HUES48 (cell line): ENCODE data around the gene RCSD1.
A peak's percentile ranks its signal among the peaks of the same experiment; 100 is the strongest.

ENCODE experiments used
- H3K27ac ChIP-seq: one replicate; pipeline ENCODE4 v1.7.0; 2013; ENCODE audit warnings: low read depth, low read length, inconsistent platforms
- H3K27me3 ChIP-seq: 2 replicates; pipeline ENCODE4 v1.6.1; 2013; ENCODE audit warnings: mild to moderate bottlenecking, low read length; ENCODE audit not compliant: control insufficient read depth, insufficient read depth
- H3K36me3 ChIP-seq: 2 replicates; pipeline ENCODE4 v1.6.1; 2013; ENCODE audit warnings: low read length; ENCODE audit not compliant: control insufficient read depth, insufficient read depth
- H3K4me1 ChIP-seq: 2 replicates; pipeline ENCODE4 v1.6.1; 2013; ENCODE audit warnings: mild to moderate bottlenecking, low read length; ENCODE audit not compliant: control insufficient read depth, insufficient read depth
- H3K4me3 ChIP-seq: 2 replicates; pipeline ENCODE4 v1.5.1; 2013; ENCODE audit warnings: mild to moderate bottlenecking, low read depth, low read length
- H3K9ac ChIP-seq: 2 replicates; pipeline ENCODE4 v1.6.1; 2013; ENCODE audit warnings: mild to moderate bottlenecking, low read depth, low read length, moderate library complexity
- H3K9me3 ChIP-seq: 2 replicates; pipeline ENCODE4 v1.6.1; 2013; ENCODE audit warnings: low read length; ENCODE audit not compliant: control insufficient read depth, insufficient read depth

The RCSD1 gene

DNA sequence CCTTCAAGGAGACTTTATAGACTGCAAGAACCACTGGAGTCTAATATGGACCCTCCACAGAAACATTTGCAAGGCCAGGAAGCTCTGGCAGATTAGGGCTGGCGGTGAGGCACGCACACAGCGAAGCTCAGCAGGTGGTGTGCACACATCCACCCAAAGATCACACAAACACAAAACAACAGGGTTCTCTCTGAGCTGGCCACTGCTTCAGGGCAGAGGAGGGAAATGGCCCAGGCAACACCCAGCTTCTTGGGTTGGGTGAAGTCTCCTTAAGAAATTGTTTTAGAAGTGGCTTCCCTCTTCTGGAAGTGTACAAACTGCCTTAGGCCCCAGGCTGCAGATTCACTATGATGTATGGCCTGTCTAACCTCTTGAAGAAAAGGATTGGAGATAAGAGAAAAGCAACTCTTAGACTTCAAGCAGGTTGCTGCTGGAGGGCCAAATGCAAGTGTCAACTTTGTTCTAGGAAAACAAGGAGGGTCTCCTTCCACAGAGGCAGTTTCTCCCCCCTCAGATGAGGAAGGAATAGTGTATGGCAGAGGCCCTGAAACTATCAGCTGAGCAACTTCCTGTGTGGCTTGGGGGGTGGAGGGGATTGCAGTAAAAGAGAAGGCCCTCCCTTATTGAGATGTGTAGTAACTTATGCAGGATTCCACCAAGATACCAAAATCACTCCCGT is 2.0 kb downstream of the RCSD1 start:
- Histone ChIP-seq H3K27ac (no peak overlapping the region), H3K9ac (no peak overlapping the region), H3K36me3 (no peaks in the 10 kb centered on the region), H3K9me3 (no peaks in the 10 kb centered on the region), H3K4me1 (peaks cover 26% of the 10 kb centered on the region), H3K27me3 (peaks cover 90% of the 10 kb centered on the region), H3K4me3 (no peak overlapping the region)

DNA sequence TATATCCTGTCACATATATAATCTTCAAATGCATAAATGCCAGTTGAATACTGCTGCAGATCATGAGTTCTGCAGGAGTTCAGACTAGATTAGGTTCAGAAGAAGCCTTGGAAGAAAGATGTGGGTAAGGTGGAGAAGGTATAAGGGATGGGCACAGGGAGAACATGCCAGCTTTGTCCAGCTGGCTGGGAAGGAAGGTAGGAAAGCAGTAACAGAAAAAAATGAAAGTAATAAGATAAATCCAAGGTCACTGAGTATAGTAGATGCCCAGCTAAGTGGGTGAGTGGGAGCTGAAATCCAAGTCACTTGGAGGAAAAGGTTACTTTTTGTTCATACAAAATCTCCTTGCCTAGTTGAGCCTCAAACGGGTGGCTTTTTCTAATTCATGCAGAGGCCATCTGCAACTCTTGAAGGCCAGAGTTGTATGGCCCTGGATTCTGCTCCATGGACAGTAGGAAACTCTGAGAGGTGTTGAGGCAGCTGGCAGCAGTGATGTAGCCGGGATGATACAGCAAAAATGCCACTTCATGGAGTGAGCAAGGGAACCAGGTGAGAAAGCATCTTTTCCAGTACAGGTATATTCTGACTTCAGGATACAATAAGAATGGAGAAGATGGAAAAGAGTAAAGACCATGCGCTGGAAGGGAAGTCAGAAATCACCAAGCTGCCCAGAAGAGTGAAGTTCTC is 3.4 kb downstream of the RCSD1 start:
- Histone ChIP-seq H3K4me3 (no peak overlapping the region), H3K9ac (no peak overlapping the region), H3K36me3 (no peaks in the 10 kb centered on the region), H3K4me1 (peaks cover 26% of the 10 kb centered on the region), H3K27me3 (peaks cover 82% of the 10 kb centered on the region), H3K27ac (no peak overlapping the region), H3K9me3 (no peaks in the 10 kb centered on the region)

GRCh38 chr1:167634435-167634834 is 4.4 kb downstream of the RCSD1 start:
- H3K27ac ChIP-seq = no peak overlapping the region
- H3K4me3 ChIP-seq = no peak overlapping the region
- H3K9me3 ChIP-seq = no peaks in the 10 kb centered on the region
- H3K4me1 ChIP-seq = peaks cover 26% of the 10 kb centered on the region
- no peaks in the 10 kb centered on the region for H3K36me3 ChIP-seq
- H3K27me3 ChIP-seq = peaks cover 72% of the 10 kb centered on the region
- no peak overlapping the region for H3K9ac ChIP-seq

GRCh38 chr1:167635156-167635648 is 5.2 kb downstream of the RCSD1 start:
- Histone ChIP-seq H3K4me1 (peaks cover 26% of the 10 kb centered on the region), H3K9ac (no peak overlapping the region), H3K4me3 (peak overlapping the region; percentile 42), H3K27me3 (peaks cover 64% of the 10 kb centered on the region), H3K9me3 (no peaks in the 10 kb centered on the region), H3K36me3 (no peaks in the 10 kb centered on the region), H3K27ac (no peak overlapping the region)

DNA sequence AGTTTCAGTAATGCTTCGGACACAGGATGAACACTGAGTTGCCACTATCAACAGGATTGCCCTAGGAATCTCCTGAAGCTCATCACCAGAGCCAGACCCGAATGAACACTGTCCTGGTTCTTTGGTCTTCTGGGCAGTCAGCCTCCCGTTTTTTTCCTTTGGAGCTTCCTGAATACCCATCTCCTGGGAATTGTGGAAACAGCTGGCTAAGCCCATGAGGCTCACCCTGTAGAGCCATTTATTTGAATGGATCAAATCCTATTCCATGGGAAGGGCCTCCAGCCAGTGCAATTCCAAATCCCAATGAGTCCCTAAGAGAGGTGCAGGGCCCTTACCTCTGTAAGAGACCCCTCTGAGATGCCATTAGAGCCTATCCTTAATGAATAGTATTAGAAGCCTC is 5.9 kb downstream of the RCSD1 start:
- no peak overlapping the region for H3K4me3 ChIP-seq
- H3K9ac ChIP-seq = no peak overlapping the region
- H3K4me1 ChIP-seq = peaks cover 20% of the 10 kb centered on the region
- no peaks in the 10 kb centered on the region for H3K36me3 ChIP-seq
- no peak overlapping the region for H3K27ac ChIP-seq
- H3K9me3 ChIP-seq = no peaks in the 10 kb centered on the region
- peaks cover 57% of the 10 kb centered on the region for H3K27me3 ChIP-seq

GRCh38 chr1:167638064-167638463 is 8.0 kb downstream of the RCSD1 start:
- H3K9ac ChIP-seq = no peak overlapping the region
- H3K4me3 ChIP-seq = no peak overlapping the region
- H3K27me3 ChIP-seq = peaks cover 36% of the 10 kb centered on the region
- H3K9me3 ChIP-seq = no peaks in the 10 kb centered on the region
- H3K4me1 ChIP-seq = peaks cover 14% of the 10 kb centered on the region
- no peaks in the 10 kb centered on the region for H3K36me3 ChIP-seq
- H3K27ac ChIP-seq = no peak overlapping the region

- no peaks in the 10 kb centered on the region for H3K9me3 ChIP-seq
- H3K27ac ChIP-seq = no peak overlapping the region
- H3K4me3 ChIP-seq = no peak overlapping the region
- H3K9ac ChIP-seq = no peak overlapping the region
- H3K27me3 ChIP-seq = peaks cover 17% of the 10 kb centered on the region
- peaks cover 9% of the 10 kb centered on the region for H3K4me1 ChIP-seq
- no peaks in the 10 kb centered on the region for H3K36me3 ChIP-seq
Observed at GRCh38 chr1:167640051-167640450, 10.0 kb downstream of the RCSD1 start.

- Histone ChIP-seq H3K36me3 (no peaks in the 10 kb centered on the region), H3K9me3 (no peaks in the 10 kb centered on the region), H3K9ac (no peak overlapping the region), H3K4me3 (no peak overlapping the region), H3K4me1 (no peaks in the 10 kb centered on the region), H3K27me3 (peaks cover 2% of the 10 kb centered on the region; the same call in 1 of the 2 replicates), H3K27ac (no peak overlapping the region)
Observed at GRCh38 chr1:167641786-167642500, 11.9 kb downstream of the RCSD1 start.

GRCh38 chr1:167642501-167642826 is 12.4 kb downstream of the RCSD1 start:
- Histone ChIP-seq H3K27me3 (no peaks in the 10 kb centered on the region), H3K36me3 (no peaks in the 10 kb centered on the region), H3K27ac (no peak overlapping the region), H3K9ac (no peak overlapping the region), H3K4me3 (no peak overlapping the region), H3K4me1 (no peaks in the 10 kb centered on the region), H3K9me3 (no peaks in the 10 kb centered on the region)

- Histone ChIP-seq H3K9me3 (no peaks in the 10 kb centered on the region), H3K27ac (no peak overlapping the region), H3K36me3 (no peaks in the 10 kb centered on the region)
Observed at GRCh38 chr1:167643441-167643840, 13.4 kb downstream of the RCSD1 start.

DNA sequence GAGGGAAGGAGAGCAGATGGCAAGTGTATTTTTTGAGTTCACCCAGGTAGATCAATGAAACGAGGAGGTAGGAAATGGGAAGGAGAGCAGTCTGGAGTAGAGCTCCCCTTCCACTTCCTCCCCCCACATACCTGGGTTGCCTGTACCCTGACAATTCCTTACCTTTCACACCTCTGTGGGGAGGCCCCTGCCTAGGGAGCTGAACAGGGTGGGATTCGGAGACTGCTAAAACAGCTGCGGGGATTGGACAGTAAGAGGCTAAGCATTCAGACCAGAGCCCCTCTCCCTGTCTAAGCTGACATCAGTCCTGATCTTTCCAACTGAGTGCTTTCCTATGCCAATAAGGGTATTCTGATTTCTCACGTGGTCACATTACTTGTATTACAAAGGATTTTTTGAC is 14.5 kb downstream of the RCSD1 start:
- Histone ChIP-seq H3K4me3 (no peak overlapping the region), H3K27ac (no peak overlapping the region), H3K36me3 (no peaks in the 10 kb centered on the region), H3K4me1 (no peaks in the 10 kb centered on the region), H3K27me3 (no peaks in the 10 kb centered on the region), H3K9ac (no peak overlapping the region), H3K9me3 (no peaks in the 10 kb centered on the region)

More at GRCh38 chr1:167643441-167643840, 13.4 kb downstream of the RCSD1 start:
- no peaks in the 10 kb centered on the region for H3K27me3 ChIP-seq
- no peak overlapping the region for H3K9ac ChIP-seq
- no peaks in the 10 kb centered on the region for H3K4me1 ChIP-seq
- no peak overlapping the region for H3K4me3 ChIP-seq
